ENCODE data around the gene NFATC4.

NFATC4 gene

GRCh38 chr14:24411443-24412389 lies 43.7 kb downstream of the NFATC4 start:
- peak; percentile 70 for DNase-seq

- no peak for DNase-seq
These were observed 46.1 kb downstream of the NFATC4 start for GRCh38 chr14:24414077-24414476.

GRCh38 chr14:24414732-24415420 lies 46.9 kb downstream of the NFATC4 start:
- no peak for DNase-seq

- DNase-seq: no peak
These were observed 47.7 kb downstream of the NFATC4 start for GRCh38 chr14:24415421-24416253.

GRCh38 chr14:24416254-24416931 lies 48.4 kb downstream of the NFATC4 start:
- no peak for DNase-seq

- no peak for DNase-seq
These were observed 49.1 kb downstream of the NFATC4 start for GRCh38 chr14:24416932-24417619.

GRCh38 chr14:24417832-24418491 lies 50.0 kb downstream of the NFATC4 start:
- DNase-seq: no peak

- DNase-seq: no peak
These were observed 50.5 kb downstream of the NFATC4 start for GRCh38 chr14:24418492-24418873.

GRCh38 chr14:24422261-24422660 lies 54.3 kb downstream of the NFATC4 start:
- no peak for DNase-seq

GRCh38 chr14:24422694-24423601 lies 55.0 kb downstream of the NFATC4 start:
- no peak for DNase-seq

GRCh38 chr14:24425704-24426103 lies 57.7 kb downstream of the NFATC4 start:
- DNase-seq: no peak

GRCh38 chr14:24426150-24426911 lies 58.3 kb downstream of the NFATC4 start:
- no peak for DNase-seq

GRCh38 chr14:24426912-24427536 lies 59.0 kb downstream of the NFATC4 start:
- DNase-seq: no peak

GRCh38 chr14:24427537-24428508 lies 59.8 kb downstream of the NFATC4 start:
- no peak for DNase-seq

- DNase-seq: no peak
These were observed 60.8 kb downstream of the NFATC4 start for GRCh38 chr14:24428628-24429394.
